ENCODE measurements around the gene CD53. TPM values are rescaled to one million over a fixed set of nuclear protein-coding genes. Genes with fewer than 3 reads are reported as not detected.
A peak's percentile ranks its signal among the peaks of the same experiment; 100 is the strongest.

The CD53 gene, protein sequence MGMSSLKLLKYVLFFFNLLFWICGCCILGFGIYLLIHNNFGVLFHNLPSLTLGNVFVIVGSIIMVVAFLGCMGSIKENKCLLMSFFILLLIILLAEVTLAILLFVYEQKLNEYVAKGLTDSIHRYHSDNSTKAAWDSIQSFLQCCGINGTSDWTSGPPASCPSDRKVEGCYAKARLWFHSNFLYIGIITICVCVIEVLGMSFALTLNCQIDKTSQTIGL
- total RNA-seq (2021; ENCODE audit: unreplicated experiment) (0.96 TPM), Bru-seq, nascent RNA (percentile 9 among the genes with signal in this experiment), BruChase-seq, experiment 1, labeled RNA remaining after a 6-hour chase (percentile 3 among the genes with signal in this experiment), BruChase-seq, experiment 2, labeled RNA remaining after a 2-hour chase (percentile 3 among the genes with signal in this experiment)
- not detected in 2 replicates for polyA plus RNA-seq (2012)
- long read RNA-seq = 0 reads

DNA sequence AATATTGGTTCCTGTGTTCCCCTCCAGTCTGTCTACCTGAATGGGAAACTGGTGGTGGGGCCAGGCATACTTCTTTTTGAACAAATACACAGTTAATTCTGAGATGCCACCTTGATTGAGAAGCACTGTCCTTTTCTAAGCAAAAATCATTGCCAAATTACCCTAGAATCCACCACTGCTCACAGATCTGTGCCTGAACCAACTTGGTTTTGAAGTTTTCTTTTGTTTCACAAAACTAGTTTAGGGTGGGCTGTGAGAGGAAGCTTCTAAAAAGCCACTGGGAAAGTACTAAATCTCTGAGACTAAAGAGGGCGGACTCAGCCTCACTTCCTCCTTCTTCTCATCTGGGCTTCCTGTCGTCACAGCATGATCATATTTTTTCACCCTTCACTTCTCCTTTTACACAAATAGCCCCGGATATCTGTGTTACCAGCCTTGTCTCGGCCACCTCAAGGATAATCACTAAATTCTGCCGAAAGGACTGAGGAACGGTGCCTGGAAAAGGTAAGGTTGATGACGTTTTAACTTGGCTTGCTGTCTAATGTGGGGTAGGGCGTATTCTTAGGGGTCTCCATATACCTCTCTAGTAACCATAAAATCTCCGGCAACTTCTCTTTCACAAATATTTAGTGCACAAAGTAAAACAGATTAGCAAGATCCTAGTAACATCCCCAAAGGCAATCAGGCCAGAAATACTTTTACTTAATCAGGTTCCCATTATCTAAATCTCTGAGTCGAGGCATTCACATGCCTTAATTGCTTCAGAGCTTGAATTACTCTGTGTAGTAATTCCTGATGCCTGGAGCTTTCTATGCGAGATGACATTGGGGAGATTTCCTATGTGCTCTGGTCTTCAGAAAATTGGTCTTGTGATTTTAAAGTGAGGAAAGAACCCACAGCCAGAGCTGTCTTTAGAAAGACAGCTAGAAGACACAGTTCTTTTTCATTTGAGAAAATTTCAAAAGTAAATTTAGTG lies at the start of gene CD53:
Gene CD53, plus strand, starts transcription at position 404 of the 976 bp plus-strand sequence. CDS start 18,261 bp downstream, outside the sequence.
- Histone ChIP-seq H3K4me1 (ENCODE audit: control insufficient read depth in 1 of 2, insufficient read depth in 2 of 2, low read length in 2 of 2) (no peaks in the 10 kb centered on the region), H3K9me2 (ENCODE audit: insufficient read depth) (no peaks in the 10 kb centered on the region), H3K27me3 (ENCODE audit: insufficient read depth, low read length) (peaks cover 4% of the 10 kb centered on the region; the same call in 1 of the 2 replicates), H3K4me2 (ENCODE audit: low read length) (no peak within 1 kb of the TSS), H3K9me3 (ENCODE audit: control insufficient read depth in 1 of 2, insufficient read depth in 1 of 2, low read depth in 1 of 2, low read length in 2 of 2) (no peaks in the 10 kb centered on the region; a peak in 1 of 4 replicates), H3K27ac (ENCODE audit: low read depth, low read length) (no peak within 1 kb of the TSS), H2AFZ (ENCODE audit: low read depth, low read length, poor library complexity, severe bottlenecking) (no peak within 1 kb of the TSS), H3K9ac (ENCODE audit: low read length) (no peak within 1 kb of the TSS), H3K36me3 (ENCODE audit: control insufficient read depth in 1 of 2, insufficient read depth in 2 of 2, low read length in 2 of 2) (no peaks in the 10 kb centered on the region), H3K4me3 (replicated peaks in 1 of 2; ENCODE audit: low read depth in 1 of 2, low read length in 2 of 2) (no peak within 1 kb of the TSS), H4K20me1 (ENCODE audit: insufficient read depth) (no peaks in the 10 kb centered on the region), H3K79me2 (ENCODE audit: insufficient read depth, low read length) (no peaks in the 10 kb centered on the region)
- TF ChIP-seq CEBPB (IDR thresholded peaks at IDR 0.05; ENCODE audit: low read depth) = no peak
- no peak for TF ChIP-seq EGR1 (IDR thresholded peaks at IDR 0.05; ENCODE audit: low read depth)
- no peak for TF ChIP-seq POLR2A (IDR thresholded peaks at IDR 0.05; ENCODE audit: borderline replicate concordance, extremely low read depth, insufficient read depth, insufficient read length)
- TF ChIP-seq, protein P1, sequence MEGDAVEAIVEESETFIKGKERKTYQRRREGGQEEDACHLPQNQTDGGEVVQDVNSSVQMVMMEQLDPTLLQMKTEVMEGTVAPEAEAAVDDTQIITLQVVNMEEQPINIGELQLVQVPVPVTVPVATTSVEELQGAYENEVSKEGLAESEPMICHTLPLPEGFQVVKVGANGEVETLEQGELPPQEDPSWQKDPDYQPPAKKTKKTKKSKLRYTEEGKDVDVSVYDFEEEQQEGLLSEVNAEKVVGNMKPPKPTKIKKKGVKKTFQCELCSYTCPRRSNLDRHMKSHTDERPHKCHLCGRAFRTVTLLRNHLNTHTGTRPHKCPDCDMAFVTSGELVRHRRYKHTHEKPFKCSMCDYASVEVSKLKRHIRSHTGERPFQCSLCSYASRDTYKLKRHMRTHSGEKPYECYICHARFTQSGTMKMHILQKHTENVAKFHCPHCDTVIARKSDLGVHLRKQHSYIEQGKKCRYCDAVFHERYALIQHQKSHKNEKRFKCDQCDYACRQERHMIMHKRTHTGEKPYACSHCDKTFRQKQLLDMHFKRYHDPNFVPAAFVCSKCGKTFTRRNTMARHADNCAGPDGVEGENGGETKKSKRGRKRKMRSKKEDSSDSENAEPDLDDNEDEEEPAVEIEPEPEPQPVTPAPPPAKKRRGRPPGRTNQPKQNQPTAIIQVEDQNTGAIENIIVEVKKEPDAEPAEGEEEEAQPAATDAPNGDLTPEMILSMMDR (IDR thresholded peaks at IDR 0.05 in 2 of 3, conservative IDR thresholded peaks at IDR 0.05 in 1 of 3; ENCODE audit: borderline replicate concordance in 1 of 3, insufficient read depth in 1 of 3, low read depth in 2 of 3, low read length in 2 of 3) = no peak
- TF ChIP-seq SRF (IDR thresholded peaks at IDR 0.05; ENCODE audit: low read depth) = no peak
- TF ChIP-seq, protein P2, sequence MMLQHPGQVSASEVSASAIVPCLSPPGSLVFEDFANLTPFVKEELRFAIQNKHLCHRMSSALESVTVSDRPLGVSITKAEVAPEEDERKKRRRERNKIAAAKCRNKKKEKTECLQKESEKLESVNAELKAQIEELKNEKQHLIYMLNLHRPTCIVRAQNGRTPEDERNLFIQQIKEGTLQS (IDR thresholded peaks at IDR 0.05) = no peak
- TF ChIP-seq, protein P3, sequence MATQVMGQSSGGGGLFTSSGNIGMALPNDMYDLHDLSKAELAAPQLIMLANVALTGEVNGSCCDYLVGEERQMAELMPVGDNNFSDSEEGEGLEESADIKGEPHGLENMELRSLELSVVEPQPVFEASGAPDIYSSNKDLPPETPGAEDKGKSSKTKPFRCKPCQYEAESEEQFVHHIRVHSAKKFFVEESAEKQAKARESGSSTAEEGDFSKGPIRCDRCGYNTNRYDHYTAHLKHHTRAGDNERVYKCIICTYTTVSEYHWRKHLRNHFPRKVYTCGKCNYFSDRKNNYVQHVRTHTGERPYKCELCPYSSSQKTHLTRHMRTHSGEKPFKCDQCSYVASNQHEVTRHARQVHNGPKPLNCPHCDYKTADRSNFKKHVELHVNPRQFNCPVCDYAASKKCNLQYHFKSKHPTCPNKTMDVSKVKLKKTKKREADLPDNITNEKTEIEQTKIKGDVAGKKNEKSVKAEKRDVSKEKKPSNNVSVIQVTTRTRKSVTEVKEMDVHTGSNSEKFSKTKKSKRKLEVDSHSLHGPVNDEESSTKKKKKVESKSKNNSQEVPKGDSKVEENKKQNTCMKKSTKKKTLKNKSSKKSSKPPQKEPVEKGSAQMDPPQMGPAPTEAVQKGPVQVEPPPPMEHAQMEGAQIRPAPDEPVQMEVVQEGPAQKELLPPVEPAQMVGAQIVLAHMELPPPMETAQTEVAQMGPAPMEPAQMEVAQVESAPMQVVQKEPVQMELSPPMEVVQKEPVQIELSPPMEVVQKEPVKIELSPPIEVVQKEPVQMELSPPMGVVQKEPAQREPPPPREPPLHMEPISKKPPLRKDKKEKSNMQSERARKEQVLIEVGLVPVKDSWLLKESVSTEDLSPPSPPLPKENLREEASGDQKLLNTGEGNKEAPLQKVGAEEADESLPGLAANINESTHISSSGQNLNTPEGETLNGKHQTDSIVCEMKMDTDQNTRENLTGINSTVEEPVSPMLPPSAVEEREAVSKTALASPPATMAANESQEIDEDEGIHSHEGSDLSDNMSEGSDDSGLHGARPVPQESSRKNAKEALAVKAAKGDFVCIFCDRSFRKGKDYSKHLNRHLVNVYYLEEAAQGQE (IDR thresholded peaks at IDR 0.05; ENCODE audit: low read depth) = no peak
- ATAC-seq (no peak), DNase-seq (ENCODE audit: low read depth, low spot score) (no peak)
- POLR2A ChIA-PET = no interaction called here
- RAD21 ChIA-PET (ENCODE audit: low non-redundant PET in 1 of 2, low total read pairs in 2 of 2, uncharacterized antibody in 2 of 2, unreplicated experiment in 2 of 2) = no interaction called here
- BruUV-seq (replicated peaks) = no TSS peak
- CTCF ChIA-PET = no interaction called here
- intact Hi-C loops (cut with micrococcal nuclease) = no loop called here

All from HCT116 (cell line).